Right lobe of liver (tissue), 6 donors: ENCODE results near the gene ADCY1. TPM values are rescaled to one million over a fixed set of nuclear protein-coding genes. Genes with fewer than 3 reads are reported as not detected.

Experiments
- ATAC-seq, 4 donors: fragments of 200-7000 bp; cut with Tn5 transposase; one replicate each; pipeline ENCODE4 v1.9.1; 2020; ENCODE audit warnings: mild to moderate bottlenecking in 4 of 4, moderate library complexity in 4 of 4
- DNase-seq, 3 donors: peaks; one replicate each; pipeline ENCODE4 v3.0.0-alpha.2; 2020
- H3K27ac ChIP-seq, 3 donors: fragments of 200-600 bp; one replicate each; pipeline ENCODE4 v1.8.0; 2022
- H3K27me3 ChIP-seq, 2 donors: fragments of 200-600 bp; one replicate each; pipeline ENCODE4 v1.8.0; 2022
- H3K36me3 ChIP-seq, 4 donors: fragments of 200-600 bp; sonication (generic) in 1 of 4; one replicate each; pipeline versions ENCODE4 v1.5.1 to v1.8.0; 2017 to 2022; ENCODE audit warnings: control low read depth in 1 of 4
- H3K4me1 ChIP-seq, 4 donors: fragments of 200-600 bp; sonication (generic) in 1 of 4; one replicate each; pipeline versions ENCODE4 v1.5.1 to v1.8.0; 2017 to 2022; ENCODE audit warnings: control low read depth in 1 of 4
- H3K4me3 ChIP-seq, 3 donors: fragments of 200-600 bp; one replicate each; pipeline ENCODE4 v1.8.0; 2022
- H3K9me3 ChIP-seq, 4 donors: fragments of 200-600 bp; sonication (generic) in 1 of 4; one replicate each; pipeline versions ENCODE4 v1.5.1 to v1.8.0; 2017 to 2022; ENCODE audit warnings: control low read depth in 1 of 4
- CTCF ChIP-seq, 4 donors: fragments of 200-600 bp in 3 of 4; fragments of 450-650 bp in 1 of 4; IDR thresholded peaks; one replicate each; pipeline versions ENCODE4 v1.5.1 to v1.8.0; 2016 to 2022; ENCODE audit warnings: antibody characterized with exemption in 4 of 4, mild to moderate bottlenecking in 2 of 4
- POLR2A ChIP-seq: fragments of 450-650 bp; IDR thresholded peaks from one replicate; pipeline ENCODE4 v1.6.1; 2017; ENCODE audit warnings: antibody characterized with exemption, mild to moderate bottlenecking
- WGBS: methylation state at CpG from one replicate; pipeline ENCODE4 v1.1.6; 2018; ENCODE audit warnings: low coverage, low lambda C conversion rate; ENCODE audit not compliant: insufficient coverage; ENCODE audit errors: missing lambda C conversion rate; 5-methylcytosine and 5-hydroxymethylcytosine counted together
- intact Hi-C, 2 donors: fragments of 100-400 bp; cut with DNase I; formaldehyde crosslinking; loops; one replicate each; pipeline versions ENCODE4 v1.11.2 to v1.14.1; 2022
- total RNA-seq, 6 experiments: library from RNA; depleted of rRNA in 2 of 6; stranded (reverse); fragments of >200 nt in 2 of 6; fragmentation: NEBNext Ultra II Directional in 3 of 6; extraction: Animal tissue kit (Norgen Biotek cat#: 25700) in 3 of 6; gene quantifications; one replicate each; pipeline versions ENCODE4 v1.1.0 to v1.2.4, GENCODE V29; 2016 to 2023
- donor health status: DM: no; HTN: yes; CAD: no.
- donor health status: DM: no; HTN: no; CAD: no.
- donor health status: DM: no; HTN: no; CAD: no.
- donor health status: DM: no; HTN: yes; CAD: no.
- donor health status: DM: no; HTN: yes; CAD: no.

The ADCY1 gene
- total RNA-seq, 6 experiments from 2014 or later = 7.2 to 17.6 (median 9.3) TPM

GRCh38 chr7:45590679-45591057 is 16.5 kb downstream of the ADCY1 start:
- Histone ChIP-seq H3K4me3 (no peak overlapping the region), H3K27ac (no peak overlapping the region), H3K27me3 (no peaks in the 10 kb centered on the region), H3K9me3 (no peaks in the 10 kb centered on the region), H3K4me1 (no peaks in the 10 kb centered on the region), H3K36me3 (no peaks in the 10 kb centered on the region)
- DNase-seq (peak in 1 of 3 donors; percentile 19), ATAC-seq (no peak)
- intact Hi-C loops = no loop called here
- TF ChIP-seq CTCF (IDR thresholded peaks at IDR 0.05) = no peak
- no peak for TF ChIP-seq POLR2A
- WGBS = 33% methylated on average over 1 of the region's 5 CpGs

- Histone ChIP-seq H3K27ac (no peak overlapping the region), H3K9me3 (no peaks in the 10 kb centered on the region), H3K4me3 (no peak overlapping the region), H3K36me3 (no peaks in the 10 kb centered on the region), H3K4me1 (no peaks in the 10 kb centered on the region), H3K27me3 (no peaks in the 10 kb centered on the region)
- intact Hi-C loops = no loop called here
- no peak for TF ChIP-seq POLR2A
- no peak for TF ChIP-seq CTCF (IDR thresholded peaks at IDR 0.05)
- DNase-seq (peak in 1 of 3 donors; percentile 5), ATAC-seq (no peak)
- WGBS = 68% methylated on average over 5 of the region's 11 CpGs
These were observed 17.1 kb downstream of the ADCY1 start for GRCh38 chr7:45591101-45591906.

- H3K36me3 ChIP-seq = no peaks in the 10 kb centered on the region
- no peaks in the 10 kb centered on the region for H3K4me1 ChIP-seq
- H3K9me3 ChIP-seq = no peaks in the 10 kb centered on the region
- H3K4me3 ChIP-seq = no peak overlapping the region
- ATAC-seq (no peak), DNase-seq (no peak)
- H3K27ac ChIP-seq = no peak overlapping the region
- intact Hi-C loops = no loop called here
- H3K27me3 ChIP-seq = no peaks in the 10 kb centered on the region
- TF ChIP-seq POLR2A = no peak
- TF ChIP-seq CTCF (IDR thresholded peaks at IDR 0.05) = no peak
- WGBS = 79% methylated on average over 13 of the region's 24 CpGs
These were observed 18.2 kb downstream of the ADCY1 start for GRCh38 chr7:45592230-45592991.

- no peak for DNase-seq
- 89% methylated on average over 4 of the region's 12 CpGs for WGBS
- intact Hi-C loops = no loop called here
- Histone ChIP-seq H3K27ac (no peak overlapping the region), H3K4me1 (no peaks in the 10 kb centered on the region), H3K27me3 (no peaks in the 10 kb centered on the region), H3K9me3 (no peaks in the 10 kb centered on the region), H3K4me3 (no peak overlapping the region), H3K36me3 (no peaks in the 10 kb centered on the region)
- no peak for TF ChIP-seq CTCF (IDR thresholded peaks at IDR 0.05)
- no peak for TF ChIP-seq POLR2A
- no peak for ATAC-seq
These were observed 19.0 kb downstream of the ADCY1 start for GRCh38 chr7:45593121-45593541.
